Testis (tissue), 2 donors: ENCODE data around the gene DCTN5.

ENCODE experiments used
- POLR2A ChIP-seq: fragments of 450-650 bp; IDR thresholded peaks from one replicate; pipeline ENCODE4 v1.6.1; 2017; ENCODE audit warnings: antibody characterized with exemption, mild to moderate bottlenecking, moderate library complexity
- TF ChIP-seq, protein P1 (sequence below), 3 experiments: fragments of 450-650 bp in 2 of 3; fragments of 200-600 bp in 1 of 3; sonication (generic) in 1 of 3; IDR thresholded peaks; one replicate each; pipeline ENCODE4 v1.5.1; 2016 to 2019; ENCODE audit warnings: antibody characterized with exemption in 3 of 3, mild to moderate bottlenecking in 2 of 3, moderate library complexity in 1 of 3

DNA sequence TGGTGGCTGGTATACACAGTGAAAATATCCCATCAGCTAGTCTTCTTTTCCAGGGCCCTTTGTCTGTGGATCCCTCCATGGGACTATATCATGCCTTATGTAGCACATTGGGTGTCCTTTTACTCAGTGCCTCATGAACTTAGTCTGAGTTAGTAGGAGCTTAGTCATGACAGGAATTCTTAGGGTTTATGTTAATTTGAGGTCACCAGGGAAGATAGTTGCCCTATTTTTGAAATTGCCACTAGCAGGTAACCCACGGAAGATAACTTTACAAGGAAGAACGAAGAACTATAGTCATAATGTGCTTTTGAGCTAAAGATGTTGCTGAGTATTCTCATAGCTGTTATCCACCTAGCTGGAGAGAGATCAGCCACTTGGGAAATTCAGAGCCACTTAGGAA is 22.7 kb downstream of the DCTN5 start:
- TF ChIP-seq, protein P1, sequence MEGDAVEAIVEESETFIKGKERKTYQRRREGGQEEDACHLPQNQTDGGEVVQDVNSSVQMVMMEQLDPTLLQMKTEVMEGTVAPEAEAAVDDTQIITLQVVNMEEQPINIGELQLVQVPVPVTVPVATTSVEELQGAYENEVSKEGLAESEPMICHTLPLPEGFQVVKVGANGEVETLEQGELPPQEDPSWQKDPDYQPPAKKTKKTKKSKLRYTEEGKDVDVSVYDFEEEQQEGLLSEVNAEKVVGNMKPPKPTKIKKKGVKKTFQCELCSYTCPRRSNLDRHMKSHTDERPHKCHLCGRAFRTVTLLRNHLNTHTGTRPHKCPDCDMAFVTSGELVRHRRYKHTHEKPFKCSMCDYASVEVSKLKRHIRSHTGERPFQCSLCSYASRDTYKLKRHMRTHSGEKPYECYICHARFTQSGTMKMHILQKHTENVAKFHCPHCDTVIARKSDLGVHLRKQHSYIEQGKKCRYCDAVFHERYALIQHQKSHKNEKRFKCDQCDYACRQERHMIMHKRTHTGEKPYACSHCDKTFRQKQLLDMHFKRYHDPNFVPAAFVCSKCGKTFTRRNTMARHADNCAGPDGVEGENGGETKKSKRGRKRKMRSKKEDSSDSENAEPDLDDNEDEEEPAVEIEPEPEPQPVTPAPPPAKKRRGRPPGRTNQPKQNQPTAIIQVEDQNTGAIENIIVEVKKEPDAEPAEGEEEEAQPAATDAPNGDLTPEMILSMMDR (IDR thresholded peaks at IDR 0.05) = no peak
- no peak for TF ChIP-seq POLR2A
